GM19023 (cell line): ENCODE results near the gene SCN2B.
A peak's percentile ranks its signal among the peaks of the same experiment; 100 is the strongest.

Experiments used
- ATAC-seq: cut with Tn5 transposase; IDR thresholded peaks from one replicate; pipeline ENCODE4 v1.9.1; 2021; ENCODE audit warnings: mild to moderate bottlenecking, moderate library complexity; ENCODE audit not compliant: unreplicated experiment

SCN2B gene

GRCh38 chr11:118154641-118155040 lies 21.8 kb downstream of the SCN2B start:
- no peak for ATAC-seq

- ATAC-seq: no peak
Observed at GRCh38 chr11:118153976-118154375, 22.5 kb downstream of the SCN2B start.

GRCh38 chr11:118153516-118153915 lies 22.9 kb downstream of the SCN2B start:
- ATAC-seq: no peak

- ATAC-seq: no peak
Observed at GRCh38 chr11:118152552-118153471, 23.6 kb downstream of the SCN2B start, which contains the start of gene SCN4B. Gene SCN4B, minus strand, starts transcription at chr11:118152823. Its CDS starts 150 bp downstream, at chr11:118152673.

- ATAC-seq: no peak
Observed at GRCh38 chr11:118152020-118152551, 24.4 kb downstream of the SCN2B start.

GRCh38 chr11:118151431-118151830 lies 25.0 kb downstream of the SCN2B start:
- no peak for ATAC-seq

- no peak for ATAC-seq
Observed at GRCh38 chr11:118149493-118149892, 26.9 kb downstream of the SCN2B start.

- no peak for ATAC-seq
Observed at GRCh38 chr11:118148856-118149255, 27.6 kb downstream of the SCN2B start.

GRCh38 chr11:118148240-118148639 lies 28.2 kb downstream of the SCN2B start:
- ATAC-seq: no peak

- ATAC-seq: no peak
Observed at GRCh38 chr11:118147502-118147901, 28.9 kb downstream of the SCN2B start.

GRCh38 chr11:118146554-118146953 lies 29.9 kb downstream of the SCN2B start:
- ATAC-seq: no peak

- peak; percentile 80 for ATAC-seq
Observed at GRCh38 chr11:118145285-118146227, 30.9 kb downstream of the SCN2B start.

GRCh38 chr11:118144301-118145268 lies 31.9 kb downstream of the SCN2B start:
- ATAC-seq: no peak

- no peak for ATAC-seq
Observed at GRCh38 chr11:118143661-118144185, 32.7 kb downstream of the SCN2B start.

GRCh38 chr11:118142809-118143208 lies 33.6 kb downstream of the SCN2B start:
- no peak for ATAC-seq

GRCh38 chr11:118142081-118142480 lies 34.4 kb downstream of the SCN2B start:
- ATAC-seq: no peak

GRCh38 chr11:118139578-118139977 lies 36.9 kb downstream of the SCN2B start:
- ATAC-seq: no peak

- ATAC-seq: no peak
Observed at GRCh38 chr11:118138839-118139420, 37.5 kb downstream of the SCN2B start.

GRCh38 chr11:118136801-118137200 lies 39.6 kb downstream of the SCN2B start:
- ATAC-seq: no peak
